Hepatocyte (in vitro differentiated cells): ENCODE data around the gene CPNE2. TPM values are rescaled to one million over a fixed set of nuclear protein-coding genes. Genes with fewer than 3 reads are reported as not detected.

Experiments
- DNase-seq: peaks from one replicate; pipeline ENCODE4 v3.0.0-alpha.2; 2016; ENCODE audit warnings: low spot score
- H2AFZ ChIP-seq: fragments of 200-600 bp; sonication (generic); 2 replicates; pipeline ENCODE4 v1.6.0; 2016; ENCODE audit warnings: antibody characterized with exemption, mild to moderate bottlenecking
- H3K27ac ChIP-seq: fragments of 200-600 bp; sonication (generic); 2 replicates; pipeline ENCODE4 v1.5.1; 2016; ENCODE audit warnings: mild to moderate bottlenecking
- H3K27me3 ChIP-seq: fragments of 200-600 bp; sonication (generic); 2 replicates; pipeline ENCODE4 v1.6.1; 2016
- H3K36me3 ChIP-seq: fragments of 200-600 bp; sonication (generic); replicated peaks from 2 replicates; pipeline ENCODE4 v1.5.1; 2016; ENCODE audit warnings: low read depth; ENCODE audit not compliant: insufficient read depth
- H3K4me1 ChIP-seq: fragments of 200-600 bp; sonication (generic); 2 replicates; pipeline ENCODE4 v1.5.1; 2016; ENCODE audit warnings: mild to moderate bottlenecking, moderate library complexity; ENCODE audit not compliant: insufficient read depth
- H3K4me2 ChIP-seq: fragments of 200-600 bp; sonication (generic); 2 replicates; pipeline ENCODE4 v1.6.0; 2016
- H3K4me3 ChIP-seq: fragments of 200-600 bp; sonication (generic); 2 replicates; pipeline ENCODE4 v1.5.1; 2016; ENCODE audit warnings: mild to moderate bottlenecking
- H3K79me2 ChIP-seq: fragments of 200-600 bp; sonication (generic); 2 replicates; pipeline ENCODE4 v1.6.0; 2017; ENCODE audit warnings: mild to moderate bottlenecking
- H3K9me2 ChIP-seq: fragments of 200-600 bp; sonication (generic); replicated peaks from 2 replicates; pipeline ENCODE4 v1.6.0; 2017; ENCODE audit warnings: mild to moderate bottlenecking; ENCODE audit not compliant: insufficient read depth
- H3K9me3 ChIP-seq: fragments of 200-600 bp; sonication (generic); 2 replicates; pipeline ENCODE4 v1.5.1; 2016; ENCODE audit warnings: low read depth, mild to moderate bottlenecking
- H4K20me1 ChIP-seq: fragments of 200-600 bp; sonication (generic); 2 replicates; pipeline ENCODE4 v1.6.0; 2016; ENCODE audit warnings: mild to moderate bottlenecking; ENCODE audit not compliant: insufficient read depth, poor library complexity, severe bottlenecking
- EZH2 ChIP-seq: fragments of 200-600 bp; sonication (generic); IDR thresholded peaks from 2 replicates; pipeline ENCODE4 v1.6.1; 2016; ENCODE audit warnings: antibody characterized with exemption, mild to moderate bottlenecking, borderline replicate concordance
- EZH2phosphoT487 ChIP-seq: fragments of 200-600 bp; sonication (generic); IDR thresholded peaks from one replicate; pipeline ENCODE4 v1.6.1; 2018; ENCODE audit warnings: antibody characterized with exemption, mild to moderate bottlenecking, low read depth, moderate library complexity; ENCODE audit not compliant: unreplicated experiment, severe bottlenecking
- WGBS: methylation state at CpG from one replicate; pipeline ENCODE4 v1.1.6; 2016; ENCODE audit warnings: low lambda C conversion rate; ENCODE audit errors: missing lambda C conversion rate; 5-methylcytosine and 5-hydroxymethylcytosine counted together
- polyA plus RNA-seq: library from polyadenylated mRNA; unstranded; fragments of >200 nt; fragmentation: Nextera tagmentation; extraction: Ambion mirVana; gene quantifications from 2 replicates; pipeline ENCODE4 v1.2.1, GENCODE V29; 2016
- total RNA-seq: library from RNA; depleted of rRNA; stranded (reverse); fragments of >200 nt; gene quantifications from 2 replicates; pipeline ENCODE4 v1.2.3, GENCODE V29; 2014
- TF ChIP-seq, protein P1 (sequence below): fragments of 200-600 bp; sonication (generic); IDR thresholded peaks from 2 replicates; pipeline ENCODE4 v1.5.1; 2016; ENCODE audit warnings: antibody characterized with exemption, mild to moderate bottlenecking; ENCODE audit not compliant: poor library complexity

The CPNE2 gene
- total and polyA plus RNA-seq, 2 experiments from 2014 or later = 15.6 to 22.3 TPM

DNA sequence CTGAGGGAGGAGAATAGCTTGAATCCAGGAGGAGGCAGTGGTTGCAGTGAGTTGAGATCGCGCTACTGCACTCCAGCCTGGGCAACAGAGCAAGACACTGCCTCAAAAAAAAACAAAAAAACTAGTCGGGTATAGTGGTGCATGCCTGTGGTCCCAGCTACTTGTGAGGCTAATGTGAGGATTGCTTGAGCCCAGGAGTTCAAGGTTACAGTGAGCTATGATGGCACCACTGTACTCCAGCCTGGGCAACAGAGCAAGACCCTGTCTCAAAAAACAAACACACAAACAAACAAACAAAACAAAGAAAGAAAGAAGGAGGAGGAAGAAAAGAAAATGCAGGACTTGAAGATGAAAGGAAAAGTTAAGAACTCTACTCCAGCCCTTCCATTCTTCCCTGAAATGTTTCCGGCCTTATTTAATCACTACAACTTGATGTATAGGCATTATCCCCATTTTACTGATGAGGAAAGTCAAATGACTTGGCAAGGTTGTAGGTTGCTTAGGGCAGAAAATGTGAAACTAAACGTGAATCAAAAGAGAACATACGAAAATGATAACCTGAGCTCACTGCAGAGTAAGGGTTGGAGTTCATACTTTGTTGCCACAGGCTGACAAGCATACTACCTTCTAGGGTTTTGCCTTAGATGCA is 63.4 kb downstream of the CPNE2 start:
- H3K4me3 ChIP-seq = no peak overlapping the region
- WGBS = 86% methylated on average over 6 of the region's 6 CpGs
- no peaks in the 10 kb centered on the region for H3K27me3 ChIP-seq
- no peaks in the 10 kb centered on the region for H3K9me3 ChIP-seq
- H3K4me2 ChIP-seq = no peak overlapping the region
- no peaks in the 10 kb centered on the region for H3K4me1 ChIP-seq
- no peaks in the 10 kb centered on the region for H3K9me2 ChIP-seq
- H3K79me2 ChIP-seq = no peaks in the 10 kb centered on the region
- H2AFZ ChIP-seq = no peak overlapping the region
- no peak overlapping the region for H3K27ac ChIP-seq
- H3K36me3 ChIP-seq = peaks cover 3% of the 10 kb centered on the region
- no peaks in the 10 kb centered on the region for H4K20me1 ChIP-seq
- TF ChIP-seq, protein P1, sequence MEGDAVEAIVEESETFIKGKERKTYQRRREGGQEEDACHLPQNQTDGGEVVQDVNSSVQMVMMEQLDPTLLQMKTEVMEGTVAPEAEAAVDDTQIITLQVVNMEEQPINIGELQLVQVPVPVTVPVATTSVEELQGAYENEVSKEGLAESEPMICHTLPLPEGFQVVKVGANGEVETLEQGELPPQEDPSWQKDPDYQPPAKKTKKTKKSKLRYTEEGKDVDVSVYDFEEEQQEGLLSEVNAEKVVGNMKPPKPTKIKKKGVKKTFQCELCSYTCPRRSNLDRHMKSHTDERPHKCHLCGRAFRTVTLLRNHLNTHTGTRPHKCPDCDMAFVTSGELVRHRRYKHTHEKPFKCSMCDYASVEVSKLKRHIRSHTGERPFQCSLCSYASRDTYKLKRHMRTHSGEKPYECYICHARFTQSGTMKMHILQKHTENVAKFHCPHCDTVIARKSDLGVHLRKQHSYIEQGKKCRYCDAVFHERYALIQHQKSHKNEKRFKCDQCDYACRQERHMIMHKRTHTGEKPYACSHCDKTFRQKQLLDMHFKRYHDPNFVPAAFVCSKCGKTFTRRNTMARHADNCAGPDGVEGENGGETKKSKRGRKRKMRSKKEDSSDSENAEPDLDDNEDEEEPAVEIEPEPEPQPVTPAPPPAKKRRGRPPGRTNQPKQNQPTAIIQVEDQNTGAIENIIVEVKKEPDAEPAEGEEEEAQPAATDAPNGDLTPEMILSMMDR = no peak
- TF ChIP-seq EZH2 (no peak), EZH2phosphoT487 (no peak)
- no peak for DNase-seq

DNA sequence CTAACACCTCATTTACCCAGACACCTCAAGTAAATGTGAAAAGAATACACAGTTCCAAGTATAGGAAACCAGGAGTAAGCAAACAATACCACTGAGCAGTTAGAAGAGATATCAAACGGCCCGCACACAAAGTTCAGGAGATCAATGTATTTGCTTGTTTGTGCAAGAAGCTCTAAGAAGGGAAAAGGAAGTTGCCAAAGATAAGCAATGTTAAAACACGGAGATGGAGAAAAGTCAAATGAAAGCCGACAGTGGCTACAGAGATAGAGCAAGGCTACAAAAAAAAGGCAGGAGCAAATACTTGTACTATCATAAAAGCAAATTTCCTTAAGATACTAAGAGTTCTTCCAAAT is 63.9 kb downstream of the CPNE2 start:
- no peaks in the 10 kb centered on the region for H3K27me3 ChIP-seq
- TF ChIP-seq EZH2phosphoT487 = peak; percentile 40
- TF ChIP-seq, protein P1 = no peak
- WGBS = 57% methylated on average over 4 of the region's 4 CpGs
- H3K4me2 ChIP-seq = no peak overlapping the region
- peaks cover 3% of the 10 kb centered on the region for H3K36me3 ChIP-seq
- no peak overlapping the region for H3K27ac ChIP-seq
- no peaks in the 10 kb centered on the region for H3K4me1 ChIP-seq
- H3K79me2 ChIP-seq = no peaks in the 10 kb centered on the region
- no peak overlapping the region for H3K4me3 ChIP-seq
- H3K9me2 ChIP-seq = no peaks in the 10 kb centered on the region
- H3K9me3 ChIP-seq = no peaks in the 10 kb centered on the region
- no peak overlapping the region for H2AFZ ChIP-seq
- no peak for DNase-seq
- H4K20me1 ChIP-seq = no peaks in the 10 kb centered on the region

DNA sequence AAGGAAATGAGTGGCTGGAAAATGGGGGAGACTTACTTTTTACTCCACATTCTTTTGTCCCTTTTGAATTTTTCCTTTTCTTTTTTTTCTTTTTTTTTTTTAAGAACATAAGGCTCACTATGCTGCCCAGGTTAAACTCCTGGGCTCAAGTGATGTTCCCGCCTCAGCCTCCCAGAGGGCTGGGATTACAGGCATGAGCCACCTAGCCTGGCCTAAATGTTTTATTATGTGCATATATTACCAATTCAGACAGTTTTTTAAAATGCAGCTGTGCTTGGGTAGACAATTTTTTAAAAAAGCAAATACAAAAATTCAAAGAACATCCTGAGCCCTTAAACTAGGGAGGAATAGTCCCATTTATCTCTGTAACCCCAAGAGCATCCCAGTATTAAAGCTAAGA is 65.2 kb downstream of the CPNE2 start:
- Histone ChIP-seq H3K27ac (no peak overlapping the region), H3K4me1 (no peaks in the 10 kb centered on the region), H3K9me3 (no peaks in the 10 kb centered on the region), H2AFZ (no peak overlapping the region), H3K79me2 (no peaks in the 10 kb centered on the region), H3K9me2 (no peaks in the 10 kb centered on the region), H3K36me3 (peaks cover 3% of the 10 kb centered on the region), H4K20me1 (no peaks in the 10 kb centered on the region), H3K4me3 (no peak overlapping the region), H3K4me2 (no peak overlapping the region), H3K27me3 (no peaks in the 10 kb centered on the region)
- WGBS = 100% methylated on average over 1 of the region's 1 CpG
- no peak for DNase-seq
- TF ChIP-seq EZH2phosphoT487 (no peak), EZH2 (no peak)
- TF ChIP-seq, protein P1 = no peak
